GM23338 (cell line): ENCODE results near the gene ULK4. TPM values are rescaled to one million over a fixed set of nuclear protein-coding genes. Genes with fewer than 3 reads are reported as not detected.

Experiments used
- ATAC-seq: fragments of 200-7000 bp; cut with Tn5 transposase; 3 replicates; pipeline ENCODE4 v1.9.1; 2020
- DNase-seq: peaks from one replicate; pipeline ENCODE4 v3.0.0-alpha.2; 2015; ENCODE audit warnings: low spot score
- H2AFZ ChIP-seq: fragments of 200-600 bp; sonication (generic); 2 replicates; pipeline ENCODE4 v1.8.0; 2016; ENCODE audit warnings: antibody characterized with exemption, mild to moderate bottlenecking, moderate library complexity
- H3F3A ChIP-seq: fragments of 200-600 bp; sonication (generic); replicated peaks from 2 replicates; pipeline ENCODE4 v1.8.0; 2017; ENCODE audit warnings: antibody characterized with exemption, mixed run types, low read depth
- H3K27ac ChIP-seq: fragments of 200-600 bp; sonication (generic); 2 replicates; pipeline ENCODE4 v1.6.1; 2016; ENCODE audit warnings: low read depth
- H3K27me3 ChIP-seq: fragments of 200-600 bp; sonication (generic); 2 replicates; pipeline ENCODE4 v1.8.0; 2016; ENCODE audit warnings: mild to moderate bottlenecking, mixed run types, moderate library complexity; ENCODE audit not compliant: insufficient read depth
- H3K36me3 ChIP-seq: fragments of 200-600 bp; sonication (generic); 2 replicates; pipeline ENCODE4 v1.8.0; 2016; ENCODE audit warnings: mild to moderate bottlenecking; ENCODE audit not compliant: insufficient read depth
- H3K4me1 ChIP-seq: fragments of 200-600 bp; sonication (generic); 2 replicates; pipeline ENCODE4 v1.8.0; 2016; ENCODE audit warnings: mild to moderate bottlenecking, moderate library complexity; ENCODE audit not compliant: insufficient read depth
- H3K4me2 ChIP-seq: fragments of 200-600 bp; sonication (generic); 2 replicates; pipeline ENCODE4 v1.7.1; 2017; ENCODE audit warnings: mixed run types
- H3K4me3 ChIP-seq: fragments of 200-600 bp; sonication (generic); 2 replicates; pipeline ENCODE4 v1.6.1; 2016; ENCODE audit warnings: mixed run types
- H3K79me2 ChIP-seq: fragments of 200-600 bp; sonication (generic); replicated peaks from 2 replicates; pipeline ENCODE4 v1.8.0; 2017; ENCODE audit warnings: mild to moderate bottlenecking; ENCODE audit not compliant: insufficient read depth
- H3K9me2 ChIP-seq: fragments of 200-600 bp; sonication (generic); 2 replicates; pipeline ENCODE4 v1.8.0; 2017; ENCODE audit not compliant: insufficient read depth
- H4K20me1 ChIP-seq: fragments of 200-600 bp; sonication (generic); replicated peaks from 2 replicates; pipeline ENCODE4 v1.8.0; 2017; ENCODE audit warnings: mild to moderate bottlenecking; ENCODE audit not compliant: insufficient read depth
- H3K27ac Mint-ChIP-seq: 2 replicates; pipeline ENCODE4 v1.8.0; 2020; ENCODE audit warnings: inconsistent platforms, mild to moderate bottlenecking, moderate library complexity, mixed read lengths
- H3K27me3 Mint-ChIP-seq: 3 replicates; pipeline ENCODE4 v1.8.0; 2022; ENCODE audit warnings: low read depth, mild to moderate bottlenecking, moderate library complexity, mixed read lengths, inconsistent platforms; ENCODE audit not compliant: insufficient read depth, poor library complexity
- H3K36me3 Mint-ChIP-seq: 3 replicates; pipeline ENCODE4 v1.8.0; 2021; ENCODE audit warnings: low read depth, mild to moderate bottlenecking, inconsistent platforms, moderate library complexity, mixed read lengths
- H3K4me1 Mint-ChIP-seq: 3 replicates; pipeline ENCODE4 v1.8.0; 2020; ENCODE audit warnings: mild to moderate bottlenecking, inconsistent platforms, mixed read lengths
- H3K4me3 Mint-ChIP-seq: 3 replicates; pipeline ENCODE4 v1.8.0; 2021; ENCODE audit warnings: moderate library complexity, mild to moderate bottlenecking, inconsistent platforms, mixed read lengths
- H3K9me3 Mint-ChIP-seq: 3 replicates; pipeline ENCODE4 v1.8.0; 2020; ENCODE audit warnings: moderate library complexity, mild to moderate bottlenecking, inconsistent platforms, mixed read lengths
- CREB1 ChIP-seq: fragments of 250-450 bp; sonication (Bioruptor Pico); IDR thresholded peaks from 2 replicates; pipeline ENCODE4 v1.5.0; 2020; ENCODE audit warnings: low read depth, mild to moderate bottlenecking, moderate library complexity
- ETS1 ChIP-seq: IDR thresholded peaks from 2 replicates; pipeline ENCODE4 v1.6.1; 2016; ENCODE audit warnings: antibody characterized with exemption
- EZH2 ChIP-seq: fragments of 200-600 bp; sonication (generic); IDR thresholded peaks from one replicate; pipeline ENCODE4 v1.8.0; 2017; ENCODE audit warnings: antibody characterized with exemption, mild to moderate bottlenecking, low read depth; ENCODE audit not compliant: unreplicated experiment
- EZH2phosphoT487 ChIP-seq: fragments of 200-600 bp; sonication (generic); IDR thresholded peaks from one replicate; pipeline ENCODE4 v1.8.1; 2018; ENCODE audit warnings: antibody characterized with exemption; ENCODE audit not compliant: unreplicated experiment
- JUNB ChIP-seq: IDR thresholded peaks from one replicate; pipeline ENCODE4 v1.6.1; 2016; ENCODE audit warnings: antibody characterized with exemption; ENCODE audit not compliant: unreplicated experiment
- NANOG ChIP-seq: IDR thresholded peaks from 2 replicates; pipeline ENCODE4 v1.6.1; 2016; ENCODE audit warnings: antibody characterized with exemption, borderline replicate concordance
- ZNF114 ChIP-seq: fragments of 250-450 bp; sonication (Bioruptor Pico); IDR thresholded peaks from 2 replicates; pipeline ENCODE4 v1.5.0; 2020; ENCODE audit warnings: mild to moderate bottlenecking, moderate library complexity
- polyA plus RNA-seq: library from polyadenylated mRNA; unstranded; fragments of >200 nt; fragmentation: Nextera tagmentation; extraction: Ambion mirVana; gene quantifications from 2 replicates; pipeline ENCODE4 v1.2.1, GENCODE V29; 2016
- total RNA-seq: library from RNA; depleted of rRNA; stranded (reverse); fragments of >200 nt; shearing (Covaris generic); gene quantifications from 2 replicates; pipeline ENCODE4 v1.2.3, GENCODE V29; 2014
- TF ChIP-seq, protein P1 (sequence below): IDR thresholded peaks from one replicate; pipeline ENCODE4 v1.6.1; 2018; ENCODE audit warnings: antibody characterized with exemption; ENCODE audit not compliant: unreplicated experiment
- TF ChIP-seq, protein P2 (sequence below), 2 experiments: fragments of 200-600 bp in 1 of 2; sonication (generic) in 1 of 2; conservative IDR thresholded peaks; 2 replicates each; pipeline versions ENCODE4 v1.5.1 to v1.6.1; 2016 to 2017; ENCODE audit warnings: antibody characterized with exemption in 2 of 2, low read depth in 2 of 2, mild to moderate bottlenecking in 2 of 2, moderate library complexity in 1 of 2

ULK4 gene
- total and polyA plus RNA-seq, 2 experiments from 2014 or later: 20.8 to 41.4 TPM

GRCh38 chr3:41693799-41694198 lies 268.1 kb downstream of the ULK4 start (continued):
- TF ChIP-seq NANOG (no peak), EZH2phosphoT487 (no peak), CREB1 (CRISPR knock-in tag) (no peak), JUNB (no peak), ETS1 (no peak)

DNA sequence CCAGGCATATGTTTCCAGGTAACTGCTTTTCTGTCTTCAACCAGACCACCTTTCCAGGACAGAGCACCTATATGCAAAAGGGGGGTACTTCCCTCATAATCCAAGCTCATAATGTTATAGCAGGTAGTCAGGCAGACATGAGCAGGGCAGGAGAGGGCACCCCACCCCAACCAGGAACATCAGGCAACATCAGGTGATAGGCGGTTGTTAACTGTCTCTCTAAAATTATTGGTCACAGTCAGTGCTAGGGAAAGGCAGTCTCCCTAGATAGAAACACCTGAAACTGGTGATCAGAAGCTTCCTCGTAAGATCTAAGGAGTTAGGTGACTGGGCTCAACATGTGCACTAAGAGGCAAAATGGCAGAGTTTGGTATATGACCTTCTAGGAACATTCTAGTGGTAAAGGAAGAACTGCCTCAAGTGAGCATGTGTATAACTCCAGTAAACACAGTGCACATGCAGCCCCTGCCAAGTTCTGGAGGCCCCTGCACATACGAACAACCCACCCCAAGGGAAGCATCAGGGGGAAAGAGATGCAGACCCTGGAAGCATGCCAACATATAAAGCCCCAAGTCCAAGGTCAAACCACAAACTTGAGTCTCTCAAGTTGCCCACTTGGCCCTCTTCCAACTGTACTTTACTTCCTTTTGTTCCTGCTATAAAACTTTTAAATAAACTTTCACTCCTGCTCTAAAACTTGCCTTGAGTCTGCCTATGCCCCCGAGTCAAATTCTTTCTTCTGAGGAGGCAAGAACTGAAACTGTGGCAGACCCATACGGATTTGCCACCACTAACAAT lies 270.9 kb downstream of the ULK4 start:
- peaks cover 4% of the 10 kb centered on the region; the same call in 2 of the 3 replicates for H3K9me3 Mint-ChIP-seq
- Histone ChIP-seq H3K4me3 (no peak overlapping the region), H3F3A (no peaks in the 10 kb centered on the region), H3K4me1 (no peaks in the 10 kb centered on the region), H3K36me3 (no peaks in the 10 kb centered on the region), H3K27ac (no peak overlapping the region), H3K79me2 (no peaks in the 10 kb centered on the region), H3K9me2 (no peaks in the 10 kb centered on the region), H3K4me2 (no peak overlapping the region), H4K20me1 (no peaks in the 10 kb centered on the region), H3K27me3 (no peaks in the 10 kb centered on the region), H2AFZ (no peak overlapping the region)
- no peak overlapping the region for H3K4me3 Mint-ChIP-seq
- no peaks in the 10 kb centered on the region for H3K4me1 Mint-ChIP-seq
- H3K27me3 Mint-ChIP-seq: peaks cover 6% of the 10 kb centered on the region
- no peak overlapping the region for H3K27ac Mint-ChIP-seq
- TF ChIP-seq ETS1 (no peak), ZNF114 (CRISPR knock-in tag) (no peak), EZH2 (no peak), EZH2phosphoT487 (no peak)
- TF ChIP-seq, protein P1, sequence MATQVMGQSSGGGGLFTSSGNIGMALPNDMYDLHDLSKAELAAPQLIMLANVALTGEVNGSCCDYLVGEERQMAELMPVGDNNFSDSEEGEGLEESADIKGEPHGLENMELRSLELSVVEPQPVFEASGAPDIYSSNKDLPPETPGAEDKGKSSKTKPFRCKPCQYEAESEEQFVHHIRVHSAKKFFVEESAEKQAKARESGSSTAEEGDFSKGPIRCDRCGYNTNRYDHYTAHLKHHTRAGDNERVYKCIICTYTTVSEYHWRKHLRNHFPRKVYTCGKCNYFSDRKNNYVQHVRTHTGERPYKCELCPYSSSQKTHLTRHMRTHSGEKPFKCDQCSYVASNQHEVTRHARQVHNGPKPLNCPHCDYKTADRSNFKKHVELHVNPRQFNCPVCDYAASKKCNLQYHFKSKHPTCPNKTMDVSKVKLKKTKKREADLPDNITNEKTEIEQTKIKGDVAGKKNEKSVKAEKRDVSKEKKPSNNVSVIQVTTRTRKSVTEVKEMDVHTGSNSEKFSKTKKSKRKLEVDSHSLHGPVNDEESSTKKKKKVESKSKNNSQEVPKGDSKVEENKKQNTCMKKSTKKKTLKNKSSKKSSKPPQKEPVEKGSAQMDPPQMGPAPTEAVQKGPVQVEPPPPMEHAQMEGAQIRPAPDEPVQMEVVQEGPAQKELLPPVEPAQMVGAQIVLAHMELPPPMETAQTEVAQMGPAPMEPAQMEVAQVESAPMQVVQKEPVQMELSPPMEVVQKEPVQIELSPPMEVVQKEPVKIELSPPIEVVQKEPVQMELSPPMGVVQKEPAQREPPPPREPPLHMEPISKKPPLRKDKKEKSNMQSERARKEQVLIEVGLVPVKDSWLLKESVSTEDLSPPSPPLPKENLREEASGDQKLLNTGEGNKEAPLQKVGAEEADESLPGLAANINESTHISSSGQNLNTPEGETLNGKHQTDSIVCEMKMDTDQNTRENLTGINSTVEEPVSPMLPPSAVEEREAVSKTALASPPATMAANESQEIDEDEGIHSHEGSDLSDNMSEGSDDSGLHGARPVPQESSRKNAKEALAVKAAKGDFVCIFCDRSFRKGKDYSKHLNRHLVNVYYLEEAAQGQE: no peak
- TF ChIP-seq, protein P2, sequence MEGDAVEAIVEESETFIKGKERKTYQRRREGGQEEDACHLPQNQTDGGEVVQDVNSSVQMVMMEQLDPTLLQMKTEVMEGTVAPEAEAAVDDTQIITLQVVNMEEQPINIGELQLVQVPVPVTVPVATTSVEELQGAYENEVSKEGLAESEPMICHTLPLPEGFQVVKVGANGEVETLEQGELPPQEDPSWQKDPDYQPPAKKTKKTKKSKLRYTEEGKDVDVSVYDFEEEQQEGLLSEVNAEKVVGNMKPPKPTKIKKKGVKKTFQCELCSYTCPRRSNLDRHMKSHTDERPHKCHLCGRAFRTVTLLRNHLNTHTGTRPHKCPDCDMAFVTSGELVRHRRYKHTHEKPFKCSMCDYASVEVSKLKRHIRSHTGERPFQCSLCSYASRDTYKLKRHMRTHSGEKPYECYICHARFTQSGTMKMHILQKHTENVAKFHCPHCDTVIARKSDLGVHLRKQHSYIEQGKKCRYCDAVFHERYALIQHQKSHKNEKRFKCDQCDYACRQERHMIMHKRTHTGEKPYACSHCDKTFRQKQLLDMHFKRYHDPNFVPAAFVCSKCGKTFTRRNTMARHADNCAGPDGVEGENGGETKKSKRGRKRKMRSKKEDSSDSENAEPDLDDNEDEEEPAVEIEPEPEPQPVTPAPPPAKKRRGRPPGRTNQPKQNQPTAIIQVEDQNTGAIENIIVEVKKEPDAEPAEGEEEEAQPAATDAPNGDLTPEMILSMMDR (conservative IDR thresholded peaks at IDR 0.05; ENCODE audit: low read depth in 2 of 2): no peak
- DNase-seq (no peak), ATAC-seq (no peak)
- H3K36me3 Mint-ChIP-seq: peaks cover 8% of the 10 kb centered on the region; the same call in 2 of the 3 replicates
